ENCODE results near the gene PMP22.
"Not testable (repeated sequence)": the region's sequence is repeated elsewhere in the genome, so short reads cannot be mapped to it uniquely, and the experiment has no call there.

PMP22 gene

GRCh38 chr17:15203062-15203461 lies 62.1 kb downstream of the PMP22 start:
- DNase-seq (ENCODE audit: low read depth): not testable (repeated sequence)

GRCh38 chr17:15200574-15200973 lies 64.6 kb downstream of the PMP22 start:
- DNase-seq (ENCODE audit: low read depth): not testable (repeated sequence)

DNA sequence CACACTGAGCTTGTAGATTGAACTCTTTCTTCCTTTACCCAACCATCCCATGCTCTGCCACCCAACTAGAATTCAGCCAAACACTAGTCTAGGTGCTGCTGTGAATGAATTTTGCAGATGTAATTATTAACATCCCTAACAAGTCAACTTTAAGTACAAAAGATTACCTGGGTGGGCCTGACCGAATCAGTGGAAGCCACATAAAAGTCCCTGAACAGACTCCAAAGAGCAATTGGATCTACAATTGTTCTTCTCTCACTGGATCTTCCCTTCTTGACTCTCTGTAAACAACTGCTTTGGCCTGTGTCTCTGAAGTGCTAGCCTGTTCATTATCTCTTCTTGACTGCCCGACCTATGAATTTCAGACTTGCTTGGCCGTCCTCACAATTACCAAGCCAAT lies 67.9 kb downstream of the PMP22 start:
- no peak for DNase-seq (ENCODE audit: low read depth)

DNA sequence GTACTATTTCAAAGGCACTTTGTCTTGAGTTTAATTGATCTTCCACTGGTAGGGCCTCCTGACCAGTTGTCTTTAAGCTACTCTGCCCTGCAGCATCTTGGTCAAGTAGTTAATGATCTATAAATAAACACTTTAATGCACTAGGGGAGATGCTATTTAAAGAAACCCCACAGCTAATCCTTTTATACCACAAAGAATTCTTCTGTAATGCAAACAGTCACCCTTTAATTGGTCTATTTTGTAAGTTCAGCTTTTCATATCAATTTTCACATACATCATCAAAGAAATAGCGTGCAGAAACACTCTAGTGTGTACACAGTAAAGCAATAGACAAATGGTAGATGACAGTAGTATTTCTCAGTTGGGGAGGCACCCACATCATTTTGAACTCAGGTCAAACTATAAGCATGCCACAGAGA lies 70.3 kb downstream of the PMP22 start:
- DNase-seq (ENCODE audit: low read depth): no peak

GRCh38 chr17:15185625-15185991 lies 79.5 kb downstream of the PMP22 start:
- no peak for DNase-seq (ENCODE audit: low read depth)

GRCh38 chr17:15184872-15185624 lies 80.1 kb downstream of the PMP22 start:
- no peak for DNase-seq (ENCODE audit: low read depth)

DNA sequence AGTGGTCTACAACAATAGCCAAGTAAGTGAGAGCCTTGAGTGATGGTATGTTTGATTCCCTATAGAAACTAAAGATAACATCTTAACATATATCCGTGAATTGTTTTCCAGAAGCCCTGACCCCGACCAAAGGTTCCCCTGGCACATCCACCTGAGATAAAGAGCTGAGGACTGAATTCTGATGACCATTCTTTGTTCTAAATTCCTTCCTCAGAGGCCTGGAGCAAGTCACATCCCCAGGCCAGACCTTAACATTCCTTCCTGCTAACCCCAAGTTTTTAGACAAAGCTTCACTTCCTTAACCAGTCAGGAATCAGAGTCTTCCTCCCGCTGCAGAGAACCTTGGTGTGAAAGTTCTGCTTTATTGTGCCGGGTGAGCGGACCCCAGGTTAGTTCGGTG lies 83.3 kb downstream of the PMP22 start:
- no peak for DNase-seq (ENCODE audit: low read depth)

- DNase-seq (ENCODE audit: low read depth): no peak
Observed at GRCh38 chr17:15181333-15181732, 83.8 kb downstream of the PMP22 start.

- DNase-seq (ENCODE audit: low read depth): no peak
Observed at GRCh38 chr17:15180121-15180561, 85.0 kb downstream of the PMP22 start.

Data from activated gamma-delta T cell treated with anti-CD3 and anti-CD28 coated beads, Interleukin-2, amount 50 U/mL, for 16 hours (primary cell).